HL-60 (cell line): Measurements from ENCODE around the gene KLHL25.

ENCODE experiments used
- CTCF ChIP-seq: IDR thresholded peaks from one replicate; pipeline ENCODE4 v1.5.1; 2011; ENCODE audit warnings: low read length, control low read depth, inconsistent platforms; ENCODE audit not compliant: insufficient read depth
- GABPA ChIP-seq: IDR thresholded peaks from 2 replicates; pipeline ENCODE4 v1.6.1; 2012; ENCODE audit warnings: low read depth
- POLR2AphosphoS5 ChIP-seq: IDR thresholded peaks from 2 replicates; pipeline ENCODE4 v1.6.1; 2012; ENCODE audit warnings: low read depth
- TF ChIP-seq, protein P1 (sequence below): IDR thresholded peaks from 2 replicates; pipeline ENCODE4 v1.6.1; 2012; ENCODE audit warnings: low read depth; ENCODE audit not compliant: insufficient replicate concordance

DNA sequence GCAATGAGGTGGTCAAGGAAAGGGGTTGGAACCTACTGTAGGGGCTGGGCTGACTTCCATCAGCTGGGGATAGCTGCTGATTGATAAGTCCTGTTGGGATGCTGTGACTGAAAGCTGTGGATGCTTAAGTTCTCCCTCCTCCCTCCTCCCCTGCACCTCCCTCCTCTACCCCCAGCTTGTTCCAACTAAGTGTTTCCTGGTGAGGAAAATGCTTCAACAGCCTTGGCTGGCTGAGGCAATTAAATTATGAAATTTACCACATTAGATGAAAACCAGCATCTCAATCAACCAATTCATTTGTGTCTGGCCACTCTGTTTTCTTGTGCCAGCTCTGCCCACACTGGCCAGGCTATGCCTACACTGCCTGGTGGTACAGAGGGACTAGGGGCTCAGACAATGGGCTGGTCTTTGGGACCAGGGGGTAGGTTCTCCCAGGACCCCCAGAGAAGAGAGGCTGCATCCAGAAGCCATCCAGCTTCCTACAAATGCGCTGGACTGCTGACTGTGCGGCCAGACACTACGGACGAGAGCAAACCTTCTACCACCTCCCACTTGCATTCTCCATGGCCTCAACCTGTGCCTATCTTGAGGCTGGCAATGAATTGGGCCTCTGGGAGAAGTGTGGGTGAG, 2.5 kb downstream of the KLHL25 start:
- TF ChIP-seq CTCF (no peak), GABPA (no peak), POLR2AphosphoS5 (no peak)
- TF ChIP-seq, protein P1, sequence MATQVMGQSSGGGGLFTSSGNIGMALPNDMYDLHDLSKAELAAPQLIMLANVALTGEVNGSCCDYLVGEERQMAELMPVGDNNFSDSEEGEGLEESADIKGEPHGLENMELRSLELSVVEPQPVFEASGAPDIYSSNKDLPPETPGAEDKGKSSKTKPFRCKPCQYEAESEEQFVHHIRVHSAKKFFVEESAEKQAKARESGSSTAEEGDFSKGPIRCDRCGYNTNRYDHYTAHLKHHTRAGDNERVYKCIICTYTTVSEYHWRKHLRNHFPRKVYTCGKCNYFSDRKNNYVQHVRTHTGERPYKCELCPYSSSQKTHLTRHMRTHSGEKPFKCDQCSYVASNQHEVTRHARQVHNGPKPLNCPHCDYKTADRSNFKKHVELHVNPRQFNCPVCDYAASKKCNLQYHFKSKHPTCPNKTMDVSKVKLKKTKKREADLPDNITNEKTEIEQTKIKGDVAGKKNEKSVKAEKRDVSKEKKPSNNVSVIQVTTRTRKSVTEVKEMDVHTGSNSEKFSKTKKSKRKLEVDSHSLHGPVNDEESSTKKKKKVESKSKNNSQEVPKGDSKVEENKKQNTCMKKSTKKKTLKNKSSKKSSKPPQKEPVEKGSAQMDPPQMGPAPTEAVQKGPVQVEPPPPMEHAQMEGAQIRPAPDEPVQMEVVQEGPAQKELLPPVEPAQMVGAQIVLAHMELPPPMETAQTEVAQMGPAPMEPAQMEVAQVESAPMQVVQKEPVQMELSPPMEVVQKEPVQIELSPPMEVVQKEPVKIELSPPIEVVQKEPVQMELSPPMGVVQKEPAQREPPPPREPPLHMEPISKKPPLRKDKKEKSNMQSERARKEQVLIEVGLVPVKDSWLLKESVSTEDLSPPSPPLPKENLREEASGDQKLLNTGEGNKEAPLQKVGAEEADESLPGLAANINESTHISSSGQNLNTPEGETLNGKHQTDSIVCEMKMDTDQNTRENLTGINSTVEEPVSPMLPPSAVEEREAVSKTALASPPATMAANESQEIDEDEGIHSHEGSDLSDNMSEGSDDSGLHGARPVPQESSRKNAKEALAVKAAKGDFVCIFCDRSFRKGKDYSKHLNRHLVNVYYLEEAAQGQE: no peak
